Measurements from ENCODE around the gene XPNPEP2.

XPNPEP2 gene

GRCh38 chrX:129738466-129739308 is at the start of gene XPNPEP2:
Gene XPNPEP2 (plus strand): TSS chrX:129738979. CDS start chrX:129739214, 235 bp downstream.
- DNase-seq: no peak

GRCh38 chrX:129689796-129690195 is 49.0 kb upstream of the XPNPEP2 start:
- DNase-seq: no peak

- no peak for DNase-seq
Measured at GRCh38 chrX:129690435-129690834, 48.3 kb upstream of the XPNPEP2 start.

GRCh38 chrX:129693354-129693753 is 45.4 kb upstream of the XPNPEP2 start:
- DNase-seq: no peak

- no peak for DNase-seq
Measured at GRCh38 chrX:129694805-129695204, 44.0 kb upstream of the XPNPEP2 start.

- no peak for DNase-seq
Measured at GRCh38 chrX:129695535-129695934, 43.2 kb upstream of the XPNPEP2 start.

- DNase-seq: no peak
Measured at GRCh38 chrX:129695937-129696336, 42.8 kb upstream of the XPNPEP2 start.

- no peak for DNase-seq
Measured at GRCh38 chrX:129696463-129697155, 42.2 kb upstream of the XPNPEP2 start.

GRCh38 chrX:129697204-129697829 is 41.5 kb upstream of the XPNPEP2 start:
- DNase-seq: no peak

- no peak for DNase-seq
Measured at GRCh38 chrX:129698150-129698549, 40.6 kb upstream of the XPNPEP2 start.

- DNase-seq: no peak
Measured at GRCh38 chrX:129700536-129700935, 38.2 kb upstream of the XPNPEP2 start.

- no peak for DNase-seq
Measured at GRCh38 chrX:129701624-129702069, 37.1 kb upstream of the XPNPEP2 start.

GRCh38 chrX:129704491-129704890 is 34.3 kb upstream of the XPNPEP2 start:
- DNase-seq: no peak

GRCh38 chrX:129705377-129705925 is 33.3 kb upstream of the XPNPEP2 start:
- no peak for DNase-seq

- DNase-seq: no peak
Measured at GRCh38 chrX:129705988-129706387, 32.8 kb upstream of the XPNPEP2 start.

- no peak for DNase-seq
Measured at GRCh38 chrX:129706400-129707072, 32.2 kb upstream of the XPNPEP2 start.

- DNase-seq: no peak
Measured at GRCh38 chrX:129714581-129714980, 24.2 kb upstream of the XPNPEP2 start.

- no peak for DNase-seq
Measured at GRCh38 chrX:129716507-129716906, 22.3 kb upstream of the XPNPEP2 start.

- DNase-seq: no peak
Measured at GRCh38 chrX:129717892-129718291, 20.9 kb upstream of the XPNPEP2 start.

- DNase-seq: no peak
Measured at GRCh38 chrX:129718676-129719075, 20.1 kb upstream of the XPNPEP2 start.

- no peak for DNase-seq
Measured at GRCh38 chrX:129719268-129719667, 19.5 kb upstream of the XPNPEP2 start.

GRCh38 chrX:129719931-129720530 is 18.7 kb upstream of the XPNPEP2 start:
- DNase-seq: no peak
